Fibroblast of villous mesenchyme (primary cell): ENCODE data around the gene ACOXL. TPM values are rescaled to one million over a fixed set of nuclear protein-coding genes. Genes with fewer than 3 reads are reported as not detected.

ENCODE experiments used
- DNase-seq: peaks from one replicate; pipeline ENCODE4 v3.0.0-alpha.2; 2010; ENCODE audit warnings: low read depth
- H3K4me3 ChIP-seq: 2 replicates; pipeline ENCODE4 v1.5.1; 2011; ENCODE audit warnings: low read depth, mild to moderate bottlenecking, low read length
- total RNA-seq: library from RNA; depleted of rRNA; stranded (reverse); fragments of >200 nt; gene quantifications from 2 replicates; pipeline ENCODE4 v1.2.3, GENCODE V29; 2012
- TF ChIP-seq, protein P1 (sequence below): IDR thresholded peaks from 2 replicates; pipeline ENCODE4 v1.5.1; 2012; ENCODE audit warnings: low read depth, mild to moderate bottlenecking, low read length; ENCODE audit not compliant: insufficient read depth

Gene ACOXL
- total RNA-seq, 1 donor = not detected

DNA sequence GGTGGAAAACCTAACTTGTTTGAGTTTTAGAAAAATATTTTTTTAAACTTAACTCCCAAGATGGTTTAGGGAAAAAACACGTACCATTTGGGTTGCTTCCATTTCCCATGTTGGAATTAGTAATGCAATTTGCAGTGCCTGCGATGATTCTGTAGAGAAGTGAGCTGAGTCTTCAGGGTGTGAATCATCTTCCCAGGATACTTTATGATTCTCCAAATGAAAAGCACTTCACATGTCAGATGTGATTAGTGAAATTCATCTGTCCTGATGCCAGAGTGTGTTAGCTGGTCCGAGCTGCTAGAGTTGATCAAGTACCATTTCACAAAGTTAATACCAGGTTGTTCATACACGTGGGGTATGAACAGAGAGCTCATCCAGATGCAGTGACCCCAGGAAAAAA, 59.1 kb downstream of the ACOXL start:
- no peak for DNase-seq
- TF ChIP-seq, protein P1, sequence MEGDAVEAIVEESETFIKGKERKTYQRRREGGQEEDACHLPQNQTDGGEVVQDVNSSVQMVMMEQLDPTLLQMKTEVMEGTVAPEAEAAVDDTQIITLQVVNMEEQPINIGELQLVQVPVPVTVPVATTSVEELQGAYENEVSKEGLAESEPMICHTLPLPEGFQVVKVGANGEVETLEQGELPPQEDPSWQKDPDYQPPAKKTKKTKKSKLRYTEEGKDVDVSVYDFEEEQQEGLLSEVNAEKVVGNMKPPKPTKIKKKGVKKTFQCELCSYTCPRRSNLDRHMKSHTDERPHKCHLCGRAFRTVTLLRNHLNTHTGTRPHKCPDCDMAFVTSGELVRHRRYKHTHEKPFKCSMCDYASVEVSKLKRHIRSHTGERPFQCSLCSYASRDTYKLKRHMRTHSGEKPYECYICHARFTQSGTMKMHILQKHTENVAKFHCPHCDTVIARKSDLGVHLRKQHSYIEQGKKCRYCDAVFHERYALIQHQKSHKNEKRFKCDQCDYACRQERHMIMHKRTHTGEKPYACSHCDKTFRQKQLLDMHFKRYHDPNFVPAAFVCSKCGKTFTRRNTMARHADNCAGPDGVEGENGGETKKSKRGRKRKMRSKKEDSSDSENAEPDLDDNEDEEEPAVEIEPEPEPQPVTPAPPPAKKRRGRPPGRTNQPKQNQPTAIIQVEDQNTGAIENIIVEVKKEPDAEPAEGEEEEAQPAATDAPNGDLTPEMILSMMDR = no peak
- no peak overlapping the region for H3K4me3 ChIP-seq

DNA sequence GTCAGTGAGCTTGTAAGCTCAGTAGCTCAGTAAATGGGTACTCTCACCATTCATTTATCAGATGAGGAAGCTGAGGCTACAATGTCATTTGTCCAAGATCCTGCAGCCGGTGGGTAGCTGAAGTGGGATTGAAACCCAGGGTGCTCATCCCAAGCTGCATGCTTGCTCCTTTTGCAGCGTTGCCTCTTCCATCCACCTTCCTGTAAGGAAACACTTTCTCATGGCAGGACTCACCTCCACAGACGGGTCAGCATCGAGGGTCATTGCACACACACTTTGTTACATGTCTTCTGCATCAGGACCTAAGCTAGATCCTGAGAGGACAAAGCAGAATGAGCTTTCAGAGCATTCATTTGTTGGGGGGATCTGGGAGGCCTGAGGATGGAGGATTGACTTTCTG, 60.7 kb downstream of the ACOXL start:
- TF ChIP-seq, protein P1 = no peak
- DNase-seq = no peak
- no peak overlapping the region for H3K4me3 ChIP-seq

DNA sequence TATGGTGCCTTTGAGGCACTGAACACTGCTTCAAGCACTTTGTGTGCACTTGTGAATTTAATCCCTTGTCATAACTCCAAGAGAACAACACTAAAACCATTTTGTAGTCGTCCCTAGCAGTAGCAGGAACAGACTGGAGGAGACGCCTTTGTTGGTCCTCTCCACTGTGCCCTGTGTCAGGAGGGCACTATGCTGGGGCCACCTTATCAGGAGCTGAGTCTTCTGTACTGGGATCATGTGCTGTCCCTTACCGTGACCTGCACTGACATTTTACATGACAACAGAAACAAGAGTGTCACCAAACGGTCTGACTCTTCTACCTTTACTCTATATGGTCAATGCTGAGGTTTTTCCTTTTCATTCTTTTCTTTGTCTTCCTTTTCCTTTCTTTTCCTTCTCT, 62.0 kb downstream of the ACOXL start:
- TF ChIP-seq, protein P1 = no peak
- no peak overlapping the region for H3K4me3 ChIP-seq
- no peak for DNase-seq

DNA sequence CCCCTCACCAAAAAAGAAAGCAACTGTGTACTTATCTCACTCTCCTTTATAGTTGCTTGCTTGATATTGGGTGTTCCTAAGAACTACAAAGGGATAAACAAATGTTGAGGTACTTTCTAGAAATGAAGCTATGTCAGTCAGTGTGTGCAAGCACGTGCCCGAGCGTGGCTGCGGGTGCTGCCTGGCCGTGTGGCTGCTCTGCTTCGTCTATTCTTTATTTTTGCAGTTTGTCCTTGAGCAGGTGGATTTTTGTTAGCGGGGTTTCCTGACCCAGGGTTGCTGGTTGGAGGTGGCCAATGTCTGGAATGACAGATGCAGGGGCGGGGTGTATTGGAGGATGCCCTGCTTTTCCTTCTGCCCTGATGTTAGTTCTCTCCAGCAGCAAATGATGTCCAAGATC, 62.6 kb downstream of the ACOXL start:
- TF ChIP-seq, protein P1 = no peak
- no peak overlapping the region for H3K4me3 ChIP-seq
- DNase-seq = no peak

- no peak overlapping the region for H3K4me3 ChIP-seq
- no peak for DNase-seq
- TF ChIP-seq, protein P1 = no peak
Observed at GRCh38 chr2:110796716-110797301, 64.4 kb downstream of the ACOXL start.

DNA sequence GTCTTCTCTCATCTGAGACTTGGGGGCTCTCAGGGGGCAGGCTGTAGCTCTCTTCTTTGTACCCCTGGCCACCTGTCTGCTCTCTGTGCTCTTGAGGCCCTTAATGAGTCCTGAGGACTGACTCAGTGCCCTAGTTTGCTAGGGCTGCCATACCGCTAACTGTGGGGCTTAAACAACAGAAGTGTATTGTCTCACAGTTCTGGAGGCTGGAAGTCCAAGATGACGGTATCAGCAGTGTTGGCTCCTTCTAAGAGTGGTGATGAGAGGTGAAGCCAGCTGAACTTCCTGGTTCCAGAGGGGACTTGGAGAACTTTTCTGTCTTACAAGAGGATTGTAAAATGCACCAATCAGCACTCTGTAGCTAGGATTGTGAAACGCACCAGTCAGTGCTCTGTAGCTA, 67.0 kb downstream of the ACOXL start:
- DNase-seq = no peak
- TF ChIP-seq, protein P1 = no peak
- H3K4me3 ChIP-seq = no peak overlapping the region
